Measurements from ENCODE around the gene RILP.

The RILP gene

DNA sequence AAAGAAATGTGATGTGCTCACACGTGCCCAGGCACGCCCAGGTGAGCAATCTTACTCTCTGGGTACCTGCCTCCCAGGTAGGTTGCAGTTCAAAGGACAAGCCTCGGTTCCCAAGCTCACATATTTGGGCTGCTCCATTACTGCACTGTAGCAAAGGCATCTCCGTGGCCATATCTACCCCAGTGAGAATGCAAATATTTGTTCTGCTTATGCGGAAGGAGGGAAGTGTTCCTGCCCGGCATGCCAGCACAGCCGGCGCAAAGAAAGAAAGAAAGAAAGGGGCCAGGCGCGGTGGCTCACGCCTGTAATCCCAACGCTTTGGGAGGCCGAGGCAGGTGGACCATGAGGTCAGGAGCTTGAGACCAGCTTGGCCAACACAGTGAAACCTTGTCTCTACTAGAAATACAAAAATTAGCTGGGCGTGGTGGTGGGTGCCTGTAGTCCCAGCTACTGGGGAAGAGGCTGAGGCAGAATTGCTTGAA, 51.8 kb downstream of the RILP start:
- no peak for DNase-seq

Measured in NCI-H1105 treated with DMSO at 0.1 percent for 48 hours (cell line).